ENCODE data around the gene HS6ST2.

HS6ST2 gene

GRCh38 chrX:132613801-132614200 lies 344.6 kb downstream of the HS6ST2 start:
- no peak for DNase-seq (ENCODE audit: low spot score)

- DNase-seq (ENCODE audit: low spot score), result no peak
These were observed 345.4 kb downstream of the HS6ST2 start for GRCh38 chrX:132612821-132613564.

DNA sequence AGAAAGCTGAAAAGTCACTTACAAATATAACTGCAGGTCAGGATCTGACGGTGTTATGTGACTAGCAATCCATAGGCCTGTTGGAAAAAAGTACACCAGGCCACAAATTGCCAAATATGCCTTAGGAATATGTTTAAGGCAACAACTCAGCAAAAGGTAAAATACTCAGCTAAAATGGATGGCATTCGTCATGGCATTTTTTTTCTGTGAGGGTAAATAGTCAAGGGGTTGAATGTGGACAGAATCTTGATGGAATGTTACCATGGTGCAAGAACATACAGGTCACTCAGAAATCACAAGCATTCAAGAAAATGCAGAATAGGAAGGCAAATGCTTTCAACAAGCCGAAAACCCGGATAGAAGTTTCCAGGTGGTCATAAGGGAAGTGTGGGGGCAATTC lies 347.9 kb downstream of the HS6ST2 start:
- DNase-seq (ENCODE audit: low spot score), result no peak

DNA sequence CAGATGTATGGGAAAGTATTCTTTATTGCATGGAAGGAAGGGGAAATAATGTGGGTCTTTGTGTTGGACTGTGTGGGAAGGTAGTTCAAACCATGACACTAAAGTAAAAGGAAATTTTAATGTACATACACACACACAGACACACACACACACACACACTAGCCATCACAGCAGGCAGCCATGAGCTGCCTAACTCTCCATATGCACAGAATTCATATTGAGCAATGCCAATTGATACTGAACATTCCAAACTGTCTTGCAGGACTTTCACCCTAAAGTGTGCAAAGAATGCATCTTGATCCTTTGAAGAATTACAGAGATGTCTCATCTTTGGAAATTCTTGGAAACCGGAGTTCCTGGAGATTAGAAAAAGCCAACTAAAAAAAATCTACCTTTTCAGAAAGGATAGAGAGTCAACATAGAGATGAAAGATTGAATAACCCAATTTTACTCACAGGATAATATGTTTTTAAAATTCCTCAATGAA lies 349.0 kb downstream of the HS6ST2 start:
- DNase-seq (ENCODE audit: low spot score), result no peak

DNA sequence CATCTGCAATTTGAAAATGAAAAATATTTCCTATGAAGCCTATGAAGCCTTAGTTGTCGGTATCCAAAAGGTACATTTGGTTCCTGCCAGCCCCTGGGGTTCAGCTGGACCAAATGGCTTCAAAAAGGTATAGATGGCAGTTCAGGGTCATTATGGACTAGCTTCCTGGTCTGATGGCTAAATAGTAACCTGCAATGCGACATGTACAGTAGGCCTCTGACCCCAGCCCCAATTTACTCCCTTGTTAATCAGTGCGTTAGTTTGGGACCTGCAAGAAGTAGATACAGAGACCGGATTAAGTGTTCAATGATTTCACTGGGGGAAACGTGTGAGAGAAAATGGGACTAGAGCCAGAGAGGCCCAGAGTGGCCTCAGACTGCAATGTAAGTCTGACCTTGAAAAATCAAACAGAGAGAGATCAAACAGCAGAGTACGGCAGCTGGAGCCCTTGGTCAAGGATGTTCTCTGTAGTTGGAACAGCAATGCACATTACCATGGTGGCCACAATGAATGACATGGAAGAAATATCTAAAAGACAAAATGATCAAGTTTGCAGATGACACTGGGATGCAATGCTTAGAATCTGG lies 354.6 kb downstream of the HS6ST2 start:
- no peak for DNase-seq (ENCODE audit: low spot score)

- DNase-seq (ENCODE audit: low spot score), result no peak
These were observed 355.7 kb downstream of the HS6ST2 start for GRCh38 chrX:132602701-132603100.

GRCh38 chrX:132594999-132595398 lies 363.4 kb downstream of the HS6ST2 start:
- DNase-seq (ENCODE audit: low spot score), result no peak

DNA sequence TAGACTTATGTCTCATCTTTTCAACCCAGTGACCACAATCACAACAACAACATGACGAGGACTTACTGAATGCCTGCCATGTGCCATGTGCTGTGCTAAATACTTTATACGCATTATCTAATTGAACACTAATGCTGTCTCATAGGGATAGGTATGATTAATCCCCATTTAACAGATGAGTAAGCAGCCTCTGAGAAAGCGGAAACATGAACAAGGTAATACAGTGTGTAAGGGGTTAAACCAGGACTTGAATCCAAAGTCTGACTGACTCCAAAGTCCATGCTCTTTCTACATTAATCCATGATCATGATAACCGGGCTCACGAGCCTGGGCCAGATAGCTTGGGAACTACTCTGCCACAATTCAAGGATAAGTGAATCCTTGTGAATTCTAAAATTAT lies 364.3 kb downstream of the HS6ST2 start:
- no peak for DNase-seq (ENCODE audit: low spot score)

DNA sequence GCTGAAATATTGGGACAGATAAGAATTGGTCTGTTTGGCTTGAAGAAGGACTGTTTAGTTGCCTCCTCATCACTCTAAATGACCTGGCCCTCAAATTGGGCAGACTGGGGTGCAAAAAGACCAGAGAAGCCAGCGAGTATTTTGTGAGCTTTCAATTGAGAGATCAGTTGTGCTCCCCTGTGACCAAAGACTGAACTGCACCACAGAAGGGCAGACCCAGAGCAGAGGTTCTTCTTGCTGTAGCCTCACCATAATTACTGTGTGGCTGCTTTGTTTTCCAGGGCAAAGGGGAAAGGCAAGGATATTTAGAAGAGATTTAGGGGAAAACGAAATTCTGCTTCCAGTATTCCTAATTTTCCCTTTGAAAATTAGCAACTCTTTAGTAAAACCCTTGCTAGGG lies 365.5 kb downstream of the HS6ST2 start:
- no peak for DNase-seq (ENCODE audit: low spot score)

DNA sequence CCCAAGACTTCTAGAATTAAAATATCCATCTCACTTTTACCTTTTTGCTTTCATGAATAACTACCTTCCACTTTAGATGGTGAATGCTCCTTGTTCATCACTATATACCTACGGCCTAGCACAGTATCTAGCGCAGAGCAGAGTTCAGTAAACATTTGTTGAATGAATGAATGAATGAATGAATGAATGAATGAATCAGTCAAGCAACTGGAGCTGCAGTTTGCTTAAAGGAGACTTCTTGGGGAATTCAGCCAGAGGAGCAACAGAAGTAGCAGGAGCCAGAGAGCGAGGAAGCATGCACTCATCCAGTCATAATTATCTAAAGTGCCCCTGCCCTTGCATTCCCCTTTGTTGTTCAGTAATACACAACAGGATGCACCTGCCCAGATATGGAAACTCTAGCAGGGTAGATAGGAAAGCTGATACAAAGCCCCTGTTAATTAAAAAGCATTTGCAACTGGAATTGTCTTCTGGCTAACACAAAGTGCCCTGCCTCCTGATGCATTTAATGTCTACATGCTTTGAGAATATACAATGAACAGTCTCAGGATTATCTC lies 366.6 kb downstream of the HS6ST2 start:
- no peak for DNase-seq (ENCODE audit: low spot score)

DNA sequence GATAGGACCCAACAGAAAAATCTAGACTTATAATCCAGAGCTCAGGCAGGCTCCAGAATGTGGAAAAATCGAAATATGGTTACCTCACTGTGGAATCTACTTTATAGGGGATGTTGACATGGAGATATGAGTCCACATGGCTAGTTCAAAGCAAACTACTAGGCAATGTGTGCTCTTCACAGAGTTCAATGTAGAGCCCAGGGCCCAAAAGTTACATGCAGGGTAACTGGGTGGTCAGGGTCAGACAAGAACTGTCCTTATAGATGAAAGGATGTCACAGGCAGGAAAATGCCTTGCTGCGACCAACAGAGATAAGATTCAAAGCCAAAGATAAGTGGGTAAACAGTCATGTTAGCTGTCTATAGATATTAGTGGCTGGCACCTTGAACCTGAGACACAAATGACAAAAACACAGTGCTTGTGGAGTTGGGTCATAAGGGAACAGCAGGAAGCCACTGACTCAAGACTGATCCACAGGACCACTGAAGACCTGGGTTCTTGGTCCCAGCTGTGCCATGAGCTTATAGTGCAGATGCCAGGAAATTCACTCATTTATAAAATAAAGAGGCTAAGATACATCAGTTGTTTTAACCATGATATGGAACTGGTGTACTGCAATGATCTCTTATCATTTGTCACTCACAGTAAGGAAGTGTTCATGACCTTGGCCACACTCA lies 367.9 kb downstream of the HS6ST2 start:
- DNase-seq (ENCODE audit: low spot score), result no peak

DNA sequence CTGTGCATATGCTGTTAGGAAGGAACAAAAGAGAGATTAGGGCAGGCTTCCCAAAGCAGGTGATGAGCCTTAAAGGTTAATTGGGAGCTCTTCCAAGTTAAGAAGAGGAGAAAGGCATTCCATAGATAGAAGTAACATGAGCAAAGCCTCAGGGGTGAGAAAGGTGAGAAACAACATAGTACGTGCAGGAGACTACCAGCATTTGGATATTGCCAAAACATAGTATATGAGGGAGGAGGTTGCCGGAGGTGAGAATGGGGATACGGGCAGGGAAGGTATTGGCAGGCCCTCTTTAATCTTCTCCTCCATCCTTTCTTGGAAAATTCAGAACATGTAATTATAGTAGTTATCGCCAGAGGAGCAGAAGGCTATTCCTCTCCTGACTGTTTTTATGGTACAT lies 373.5 kb downstream of the HS6ST2 start:
- DNase-seq (ENCODE audit: low spot score), result no peak

DNA sequence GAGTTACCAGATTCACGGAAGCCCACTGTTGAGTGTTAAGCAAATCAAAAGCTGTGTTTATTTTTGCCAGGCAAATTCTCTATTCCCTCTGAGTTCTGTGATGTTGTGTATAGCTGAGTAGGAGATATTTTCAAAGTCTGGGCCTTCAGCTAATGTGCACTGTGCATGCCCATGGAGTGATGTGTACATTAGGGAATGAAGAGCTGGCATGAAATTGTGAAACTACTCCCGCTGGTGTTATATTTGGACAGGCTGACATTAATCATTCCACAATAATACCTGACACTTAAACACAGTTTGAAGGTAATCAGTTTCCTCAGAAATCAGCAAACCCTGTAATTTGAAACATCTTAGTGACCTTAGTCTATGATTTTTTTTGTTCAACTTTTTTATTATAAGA lies 381.5 kb downstream of the HS6ST2 start:
- no peak for DNase-seq (ENCODE audit: low spot score)
